ENCODE data around the gene TBPL2.

GRCh38 chr14:55446833-55447232 is 6.4 kb upstream of the TBPL2 start:
- TF ChIP-seq CTCF (IDR thresholded peaks at IDR 0.05) (no peak), POLR2A (IDR thresholded peaks at IDR 0.05) (no peak)
